Right renal pelvis (tissue), 4 donors: Measurements from ENCODE around the gene SSX2IP. TPM values are rescaled to one million over a fixed set of nuclear protein-coding genes. Genes with fewer than 3 reads are reported as not detected.

Source experiments
- polyA plus RNA-seq, 4 donors: library from polyadenylated mRNA; unstranded; fragments of 120-200 nt; gene quantifications; one replicate each; pipeline ENCODE4 v1.2.1, GENCODE V29; 2013; ENCODE audit not compliant: insufficient read length in 4 of 4

SSX2IP gene
- polyA plus RNA-seq, 4 donors = 34.1 to 41.8 (median 38.6) TPM

Other genes starting within 250 kb of the SSX2IP start
- gene RPF1, start 211.2 kb downstream of the SSX2IP start, polyA plus RNA-seq = 10 to 100 TPM; 44.7 to 55.0 (median 51.7) TPM
- 1 to 10 TPM; 1.3 to 3.6 (median 2.4) TPM for gene SPATA1, start 184.1 kb downstream of the SSX2IP start, polyA plus RNA-seq
- gene GNG5, start 183.9 kb downstream of the SSX2IP start, polyA plus RNA-seq = 100 to 1,000 TPM; 176 to 200 (median 196) TPM
- gene CTBS, start 116.0 kb downstream of the SSX2IP start, polyA plus RNA-seq = 10 to 100 TPM; 23.1 to 35.1 (median 29.8) TPM
- gene LPAR3, start 202.7 kb upstream of the SSX2IP start, polyA plus RNA-seq = 1 to 10 TPM; 1.1 to 2.1 (median 1.2) TPM